GM21528 (cell line): Measurements from ENCODE around the gene NPB.

ENCODE experiments used
- ATAC-seq: cut with Tn5 transposase; IDR thresholded peaks from one replicate; pipeline ENCODE4 v1.9.1; 2021; ENCODE audit warnings: mild to moderate bottlenecking, moderate library complexity; ENCODE audit not compliant: unreplicated experiment, low FRiP score

The NPB gene

DNA sequence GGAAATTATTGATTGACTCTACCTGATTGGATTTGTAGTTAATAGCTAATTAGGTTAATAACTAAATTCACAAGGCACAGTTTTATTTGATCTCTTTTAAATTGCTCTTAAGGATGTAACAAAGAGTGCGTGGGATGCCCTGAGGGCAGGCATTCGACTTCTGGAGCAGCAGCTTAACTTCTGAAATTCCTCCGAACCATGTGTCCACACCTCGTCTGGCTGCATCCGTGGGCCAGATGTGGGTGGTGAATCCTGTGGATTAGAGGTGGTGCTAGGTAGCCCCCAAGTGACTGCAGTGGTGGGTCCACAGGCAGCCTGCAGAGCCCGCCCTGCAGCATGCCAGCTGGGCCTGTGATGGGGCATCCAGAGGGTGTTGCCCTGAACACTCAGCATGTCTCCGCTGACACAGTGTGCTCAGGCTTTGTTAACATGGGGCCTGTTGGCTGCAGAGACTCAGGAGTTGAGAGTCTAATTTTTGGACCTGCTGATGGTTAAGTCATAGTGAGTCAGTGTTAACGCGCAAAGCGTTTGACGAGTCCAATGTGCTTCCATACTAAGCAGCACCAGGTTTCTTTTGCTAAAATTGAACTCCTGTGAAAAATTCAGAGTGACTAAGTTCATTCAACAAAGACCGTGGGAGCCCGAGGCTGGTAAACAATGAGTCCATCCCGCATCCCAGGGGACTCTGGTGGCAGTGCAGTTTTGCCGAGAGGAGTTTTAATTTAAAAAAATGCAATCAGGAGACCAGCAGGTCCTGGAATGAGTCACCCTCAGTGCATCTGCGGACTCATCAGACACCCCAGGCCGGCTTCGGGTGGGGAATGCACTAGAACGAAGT, 3.8 kb upstream of the NPB start:
- ATAC-seq: no peak

- no peak for ATAC-seq
Observed at GRCh38 chr17:81898885-81899284, 3.2 kb upstream of the NPB start.

DNA sequence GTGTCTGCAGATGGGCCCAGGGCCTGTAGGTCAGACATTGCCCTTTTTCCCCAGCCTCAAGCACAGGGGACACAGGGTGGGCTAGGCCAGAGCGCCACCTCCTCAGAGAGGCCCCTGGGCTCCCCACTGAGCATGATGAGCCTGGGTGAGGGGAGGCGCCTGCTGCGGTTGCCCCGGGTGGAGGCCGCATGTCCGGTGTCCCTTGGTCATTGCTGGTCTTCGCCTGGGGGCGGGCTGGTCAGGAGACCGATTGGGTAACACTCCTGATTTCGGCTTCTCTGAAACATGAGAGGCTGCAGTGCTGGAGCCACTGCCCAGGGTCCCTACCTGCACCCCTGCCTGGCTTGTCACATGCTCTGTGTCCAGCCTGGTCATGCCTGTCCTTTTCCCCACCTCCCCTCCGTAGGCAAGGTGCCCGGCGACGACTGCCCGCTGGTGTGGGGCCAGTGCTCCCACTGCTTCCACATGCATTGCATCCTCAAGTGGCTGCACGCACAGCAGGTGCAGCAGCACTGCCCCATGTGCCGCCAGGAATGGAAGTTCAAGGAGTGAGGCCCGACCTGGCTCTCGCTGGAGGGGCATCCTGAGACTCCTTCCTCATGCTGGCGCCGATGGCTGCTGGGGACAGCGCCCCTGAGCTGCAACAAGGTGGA, 2.4 kb upstream of the NPB start:
- no peak for ATAC-seq

DNA sequence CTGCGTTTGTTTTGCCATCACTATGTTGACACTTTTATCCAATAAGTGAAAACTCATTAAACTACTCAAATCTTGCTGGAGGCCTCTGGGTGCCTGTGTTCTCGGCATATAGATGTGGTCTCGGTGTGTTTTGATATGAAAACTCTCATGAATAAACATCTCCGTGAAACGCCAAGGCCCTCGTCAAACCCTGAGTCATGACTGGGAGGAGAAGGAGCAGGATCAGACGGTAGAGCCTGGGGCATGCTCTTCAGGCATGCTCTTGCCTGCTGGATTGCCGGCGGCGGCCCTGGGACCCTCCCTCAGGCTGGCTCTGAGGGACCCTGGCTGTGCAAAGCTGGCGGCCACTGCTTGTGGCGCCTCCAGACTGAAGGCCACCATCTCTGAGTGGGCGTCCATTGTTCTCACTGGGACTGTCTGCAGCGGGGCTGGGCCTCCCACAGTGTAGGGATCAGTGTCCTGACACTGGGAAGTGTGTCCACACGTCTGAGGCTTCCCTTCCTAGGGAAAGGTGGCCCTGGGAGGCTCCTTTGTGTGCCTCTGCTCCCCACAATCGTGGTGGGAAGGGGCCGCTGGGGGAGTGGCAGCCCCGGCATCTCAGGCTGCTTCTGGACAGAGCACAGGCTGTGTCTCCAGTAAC, 1.7 kb upstream of the NPB start:
- ATAC-seq: no peak

GRCh38 chr17:81901167-81902022, 643 bp upstream of the NPB start:
- ATAC-seq: no peak

DNA sequence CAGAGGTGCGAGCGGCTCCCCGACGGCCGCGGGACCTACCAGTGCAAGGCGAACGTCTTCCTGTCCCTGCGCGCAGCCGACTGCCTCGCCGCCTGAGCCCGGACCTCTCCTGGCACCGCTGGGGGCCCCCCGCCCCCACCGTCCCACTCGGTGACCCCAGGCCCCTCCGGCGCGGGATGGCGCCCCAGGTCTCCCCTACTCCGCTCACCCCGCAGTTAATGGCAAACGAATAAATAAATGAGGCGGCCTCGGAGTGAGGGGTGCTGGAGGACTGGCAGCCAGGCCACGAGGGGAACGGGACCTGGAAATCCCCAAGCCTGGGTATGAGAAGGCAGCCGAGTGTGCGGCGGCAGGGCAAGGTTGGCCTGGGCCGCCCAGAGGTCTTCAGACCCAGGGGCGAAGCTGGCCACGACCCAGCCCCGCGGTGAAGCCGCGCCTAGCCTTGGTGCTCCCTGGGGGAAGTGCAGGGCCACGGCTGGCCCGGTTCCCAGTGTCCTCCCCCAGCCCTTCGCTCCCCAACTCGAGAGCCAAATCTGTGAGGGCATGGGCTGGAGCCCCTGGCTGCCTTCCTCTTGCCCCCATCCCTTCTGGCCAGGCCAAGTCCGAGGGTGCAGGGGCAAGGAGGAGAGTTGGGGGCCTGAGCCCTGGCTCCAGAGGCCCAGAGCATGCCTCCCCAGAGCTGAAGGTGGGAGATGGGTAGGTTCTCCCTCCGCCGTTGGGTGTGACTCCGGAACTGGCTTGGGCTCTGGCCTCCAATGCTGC, 796 bp downstream of the NPB start:
- no peak for ATAC-seq

- no peak for ATAC-seq
Observed at GRCh38 chr17:81903415-81903831, 1.4 kb downstream of the NPB start.

GRCh38 chr17:81903896-81904599, 2.0 kb downstream of the NPB start:
- no peak for ATAC-seq

- no peak for ATAC-seq
Observed at GRCh38 chr17:81904600-81905423, 2.8 kb downstream of the NPB start.

DNA sequence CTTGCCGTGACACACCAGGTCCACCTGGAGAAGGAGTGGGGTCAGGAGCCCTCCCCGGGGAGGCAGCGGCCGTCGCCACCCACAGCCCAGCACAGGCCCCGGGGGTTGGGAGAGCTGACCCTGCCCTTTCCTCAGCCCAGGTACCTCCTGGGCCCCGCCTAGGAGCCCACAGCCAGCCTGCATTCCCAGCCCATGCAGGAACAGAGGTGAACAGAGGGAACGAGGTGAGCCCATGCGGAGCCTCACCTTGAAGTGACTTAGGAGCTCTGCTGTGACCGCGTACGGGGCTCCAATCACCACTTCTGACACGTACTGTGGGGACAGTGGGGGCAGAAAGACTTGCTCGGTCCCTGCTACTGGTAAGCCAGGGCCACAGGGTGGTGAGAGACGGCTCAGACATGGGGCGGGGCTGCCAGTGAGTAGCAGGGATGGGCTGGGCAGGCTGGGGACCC, 3.4 kb downstream of the NPB start:
- no peak for ATAC-seq

GRCh38 chr17:81905993-81906392, 4.0 kb downstream of the NPB start:
- ATAC-seq: no peak

GRCh38 chr17:81906476-81907218, 4.6 kb downstream of the NPB start:
- no peak for ATAC-seq

GRCh38 chr17:81907219-81908145, 5.4 kb downstream of the NPB start:
- ATAC-seq: no peak

DNA sequence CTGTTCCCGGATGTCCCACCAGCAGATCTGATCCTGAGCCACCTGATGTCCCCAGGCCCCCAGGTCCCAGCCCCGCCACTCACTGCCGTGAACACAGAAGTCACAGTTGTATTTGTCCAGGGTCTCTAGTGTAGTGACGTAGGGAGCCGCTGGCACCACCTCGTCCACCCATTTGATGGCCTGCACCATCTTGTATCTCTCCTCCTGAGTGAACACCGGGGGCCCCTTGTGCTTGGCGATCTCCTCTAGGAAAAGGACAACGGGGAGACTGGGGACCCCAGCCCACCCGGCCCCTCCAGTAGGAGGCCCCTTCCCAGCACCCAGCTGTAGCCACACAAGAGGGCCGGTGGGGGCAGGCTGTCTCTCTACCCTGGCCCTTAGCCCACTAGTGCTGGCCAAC, 6.8 kb downstream of the NPB start:
- ATAC-seq: no peak

DNA sequence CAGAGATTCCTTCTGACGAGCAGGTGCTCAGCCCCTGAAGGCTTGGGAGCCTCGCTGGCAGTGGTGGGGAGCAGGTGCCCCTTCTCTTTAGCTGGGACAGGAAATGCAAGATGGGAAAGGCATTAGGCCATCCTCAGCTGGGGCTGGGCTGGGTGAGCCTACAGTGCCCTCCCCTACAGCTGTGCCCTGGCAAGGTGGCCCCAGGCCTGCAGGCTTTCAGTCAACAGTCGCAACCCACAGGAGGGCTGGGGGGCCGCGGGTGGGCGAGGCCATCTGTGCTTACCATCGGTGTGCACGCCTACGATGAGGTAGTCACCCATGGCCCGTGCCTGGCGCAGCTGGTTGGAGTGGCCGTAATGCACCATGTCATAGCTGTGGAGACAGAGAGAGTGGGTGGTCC, 7.2 kb downstream of the NPB start:
- no peak for ATAC-seq

DNA sequence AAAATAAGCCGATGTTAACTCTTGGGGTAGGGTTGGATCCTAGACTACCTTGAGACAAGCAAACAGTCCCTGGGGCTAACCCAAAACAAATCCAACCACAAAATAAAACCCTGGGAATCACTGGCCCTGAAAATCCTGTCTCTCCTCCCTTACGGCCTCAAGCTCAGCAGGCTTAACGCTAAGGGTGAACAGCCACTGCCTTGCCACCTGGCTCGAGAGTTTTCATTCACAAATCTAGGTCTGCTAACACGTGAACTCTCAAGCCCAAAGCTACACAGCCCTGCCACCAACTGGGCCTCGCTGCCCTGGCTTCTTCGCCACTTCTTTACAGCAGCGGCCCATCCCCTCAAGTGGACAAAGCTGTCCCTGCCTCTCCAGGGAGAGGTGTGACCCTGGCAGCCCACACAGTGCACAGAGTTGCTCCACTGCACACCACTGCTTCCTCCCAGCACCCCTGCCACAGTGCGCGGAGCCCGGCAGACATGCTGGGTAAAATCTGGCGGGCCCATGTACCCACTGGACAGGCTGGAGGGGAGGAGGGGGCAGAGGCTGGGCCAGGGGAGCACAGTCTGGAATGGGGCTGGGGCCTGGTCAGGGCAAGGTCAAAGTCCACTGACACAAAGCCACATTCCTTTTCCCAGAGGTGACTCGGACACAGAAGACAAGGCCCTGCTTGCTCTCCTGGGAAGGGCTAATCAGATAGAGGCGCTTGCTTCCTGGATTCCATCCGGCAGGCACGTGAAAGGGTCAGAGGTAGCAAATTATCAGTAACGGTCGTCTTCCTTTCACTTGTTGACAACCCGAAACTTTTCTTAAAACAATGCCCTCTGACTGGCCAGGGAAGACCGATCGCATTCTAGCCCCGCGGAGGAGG, 8.2 kb downstream of the NPB start:
- no peak for ATAC-seq
